CD4-positive, CD25-positive, alpha-beta regulatory T cell (primary cell): Measurements from ENCODE around the gene CCNY. TPM values are rescaled to one million over a fixed set of nuclear protein-coding genes. Genes with fewer than 3 reads are reported as not detected.

Experiments
- ATAC-seq, 2 donors: fragments of 150-1000 bp; cut with Tn5 transposase; one replicate each; pipeline ENCODE4 v1.10.0; 2021; ENCODE audit warnings: low read depth in 2 of 2, moderate number of reproducible peaks in 2 of 2, moderate library complexity in 1 of 2
- DNase-seq, 3 donors: peaks; one replicate each; pipeline versions ENCODE4 v3.0.0 to v3.0.0-alpha.2; 2012 to 2022; ENCODE audit warnings: mixed read lengths in 1 of 3
- H3K27ac ChIP-seq: one replicate; pipeline ENCODE4 v1.7.0; 2013; ENCODE audit warnings: mild to moderate bottlenecking, low read length; ENCODE audit not compliant: insufficient read depth, poor library complexity, severe bottlenecking
- H3K27me3 ChIP-seq: one replicate; pipeline ENCODE4 v1.7.0; 2013; ENCODE audit warnings: low read length; ENCODE audit not compliant: control insufficient read depth, insufficient read depth
- H3K36me3 ChIP-seq: one replicate; pipeline ENCODE4 v1.7.0; 2013; ENCODE audit warnings: mild to moderate bottlenecking, low read length, moderate library complexity; ENCODE audit not compliant: control insufficient read depth, insufficient read depth
- H3K4me1 ChIP-seq: 2 replicates; pipeline ENCODE4 v1.7.0; 2013; ENCODE audit warnings: mild to moderate bottlenecking, low read length; ENCODE audit not compliant: insufficient read depth, control insufficient read depth, poor library complexity, severe bottlenecking
- H3K4me3 ChIP-seq: one replicate; pipeline ENCODE4 v1.7.0; 2013; ENCODE audit warnings: low read depth, mild to moderate bottlenecking, low read length, moderate library complexity
- H3K9me3 ChIP-seq, 2 experiments: 1 replicate in 1 of 2; 2 replicates in 1 of 2; pipeline ENCODE4 v1.7.0; 2013; ENCODE audit warnings: low read length in 2 of 2, mild to moderate bottlenecking in 1 of 2, moderate library complexity in 1 of 2; ENCODE audit not compliant: control insufficient read depth in 2 of 2
- H3K27ac Mint-ChIP-seq, 3 donors: one replicate each; pipeline ENCODE4 v1.8.0; 2020 to 2022; ENCODE audit warnings: mild to moderate bottlenecking in 3 of 3, mixed read lengths in 3 of 3, moderate library complexity in 2 of 3
- H3K27me3 Mint-ChIP-seq: one replicate; pipeline ENCODE4 v1.8.0; 2022; ENCODE audit warnings: mild to moderate bottlenecking, mixed read lengths
- H3K36me3 Mint-ChIP-seq: one replicate; pipeline ENCODE4 v1.8.0; 2020; ENCODE audit warnings: mixed read lengths
- H3K4me1 Mint-ChIP-seq, 4 donors: one replicate each; pipeline ENCODE4 v1.8.0; 2020 to 2022; ENCODE audit warnings: mixed read lengths in 4 of 4, mild to moderate bottlenecking in 1 of 4
- H3K4me3 Mint-ChIP-seq, 4 donors: one replicate each; pipeline ENCODE4 v1.8.0; 2020 to 2022; ENCODE audit warnings: mild to moderate bottlenecking in 4 of 4, mixed read lengths in 4 of 4, moderate library complexity in 3 of 4
- H3K9me3 Mint-ChIP-seq, 7 donors: one replicate each; pipeline ENCODE4 v1.8.0; 2020 to 2022; ENCODE audit warnings: mixed read lengths in 7 of 7, mild to moderate bottlenecking in 3 of 7, moderate library complexity in 2 of 7
- polyA plus RNA-seq, 4 donors: library from polyadenylated mRNA; unstranded; fragments of 300-500 nt; fragmentation: Illumina TruSeq; gene quantifications; one replicate each; pipeline ENCODE4 v1.2.3, GENCODE V29; 2021
- total RNA-seq: library from RNA; stranded (reverse); gene quantifications from one replicate; pipeline ENCODE4 v1.2.3, GENCODE V29; 2022

The CCNY gene
- total and polyA plus RNA-seq, 5 donors from 2014 or later: 6.4 to 58.3 (median 13.1) TPM

DNA sequence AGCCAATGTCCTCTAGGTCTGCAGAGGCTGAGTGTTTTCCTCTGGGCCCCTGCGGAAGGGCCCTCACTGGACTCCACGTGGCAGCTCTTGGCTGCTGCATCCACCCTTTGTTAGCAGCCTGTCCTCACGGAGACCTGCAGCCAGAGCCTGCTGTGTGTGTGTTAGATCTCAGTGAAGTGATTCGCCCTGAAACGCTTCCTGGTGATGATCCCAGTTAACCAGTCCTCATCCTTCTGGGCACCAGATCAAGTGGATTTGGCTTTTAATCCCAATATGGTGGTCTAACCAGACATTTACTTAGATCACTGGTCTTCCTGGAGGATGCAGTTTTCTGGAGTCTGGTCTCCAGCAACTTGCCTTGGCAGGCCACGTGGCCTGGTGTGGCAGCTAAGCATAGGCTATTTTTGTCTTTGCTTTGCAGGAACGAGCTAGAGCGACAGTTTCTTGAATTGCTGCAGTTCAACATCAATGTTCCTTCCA is 229.3 kb downstream of the CCNY start:
- H3K4me3 ChIP-seq: no peak overlapping the region
- H3K27me3 ChIP-seq: no peaks in the 10 kb centered on the region
- Mint-ChIP-seq H3K4me3 (no peak overlapping the region), H3K27me3 (no peaks in the 10 kb centered on the region), H3K27ac (no peak overlapping the region), H3K4me1 (peaks cover 0 to 5% (median 4%) of the 10 kb centered on the region in 4 donors), H3K36me3 (peaks cover 22% of the 10 kb centered on the region), H3K9me3 (no peaks in the 10 kb centered on the region)
- H3K4me1 ChIP-seq: no peaks in the 10 kb centered on the region
- no peak overlapping the region for H3K27ac ChIP-seq
- DNase-seq (no peak), ATAC-seq (no peak)
- H3K9me3 ChIP-seq: no peaks in the 10 kb centered on the region
- H3K36me3 ChIP-seq: peaks cover 44% of the 10 kb centered on the region

DNA sequence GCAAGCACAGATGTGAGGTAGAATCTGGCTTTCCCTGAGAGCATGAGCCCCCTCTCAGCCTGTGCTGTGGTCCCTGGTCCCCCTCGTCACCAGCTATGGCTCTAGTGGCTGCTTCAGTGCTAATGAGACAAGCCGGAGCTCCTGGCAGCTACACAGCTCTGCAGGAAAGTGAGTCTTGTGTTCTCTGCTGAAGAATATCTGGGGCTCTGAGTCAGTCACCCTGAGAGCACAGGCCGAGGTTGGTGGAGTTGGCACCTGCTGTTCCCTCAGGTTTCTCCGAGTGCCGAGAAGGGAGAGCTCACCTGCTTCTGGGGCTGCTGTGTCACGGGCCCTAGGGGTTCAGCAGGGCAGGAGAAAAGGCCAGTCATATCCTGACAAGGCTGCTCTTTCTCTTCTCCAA is 231.6 kb downstream of the CCNY start:
- no peak for ATAC-seq
- Mint-ChIP-seq H3K9me3 (no peaks in the 10 kb centered on the region), H3K4me1 (peaks cover 0 to 14% (median 4%) of the 10 kb centered on the region in 4 donors), H3K27me3 (no peaks in the 10 kb centered on the region), H3K36me3 (peaks cover 22% of the 10 kb centered on the region), H3K27ac (no peak overlapping the region), H3K4me3 (no peak overlapping the region)
- H3K4me1 ChIP-seq: no peaks in the 10 kb centered on the region
- no peaks in the 10 kb centered on the region for H3K9me3 ChIP-seq
- no peaks in the 10 kb centered on the region for H3K27me3 ChIP-seq
- H3K27ac ChIP-seq: no peak overlapping the region
- H3K36me3 ChIP-seq: peaks cover 50% of the 10 kb centered on the region
- H3K4me3 ChIP-seq: no peak overlapping the region
- no peak for DNase-seq

DNA sequence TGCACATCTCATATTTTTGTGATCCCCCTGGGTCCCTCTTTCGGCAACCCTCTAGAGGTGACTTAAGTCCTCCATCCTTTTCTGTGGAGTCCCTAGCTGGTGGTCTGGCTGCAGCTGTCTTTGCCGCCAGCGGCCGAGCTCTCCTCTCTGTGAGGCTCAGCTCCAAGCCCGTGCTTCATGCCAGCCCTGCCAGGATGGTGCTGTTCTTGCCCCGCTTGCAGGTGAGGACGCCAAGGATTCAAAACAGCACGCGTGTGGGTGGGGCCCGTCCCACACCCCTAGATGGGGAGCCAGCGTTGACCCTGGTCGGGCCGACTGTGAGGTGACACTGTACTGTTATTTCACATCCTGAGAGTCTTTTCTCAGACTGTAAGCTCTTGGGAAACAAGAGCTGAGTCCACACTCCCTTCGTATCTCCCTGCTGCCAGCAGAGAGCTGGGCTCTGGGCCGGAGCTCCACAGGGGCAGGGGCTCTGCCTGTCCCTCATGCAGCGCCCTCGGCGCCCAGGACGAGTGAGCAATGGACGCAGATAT is 232.2 kb downstream of the CCNY start:
- Histone ChIP-seq H3K4me1 (no peaks in the 10 kb centered on the region), H3K9me3 (no peaks in the 10 kb centered on the region), H3K27ac (no peak overlapping the region), H3K36me3 (peaks cover 50% of the 10 kb centered on the region), H3K4me3 (no peak overlapping the region), H3K27me3 (no peaks in the 10 kb centered on the region)
- peak overlapping the region in 1 of 3 donors; percentile 14 for H3K27ac Mint-ChIP-seq
- no peaks in the 10 kb centered on the region for H3K9me3 Mint-ChIP-seq
- H3K4me1 Mint-ChIP-seq: peaks cover 0 to 10% (median under 1%) of the 10 kb centered on the region in 4 donors
- ATAC-seq: no peak
- H3K36me3 Mint-ChIP-seq: peaks cover 23% of the 10 kb centered on the region
- H3K27me3 Mint-ChIP-seq: no peaks in the 10 kb centered on the region
- no peak for DNase-seq
- H3K4me3 Mint-ChIP-seq: no peak overlapping the region

DNA sequence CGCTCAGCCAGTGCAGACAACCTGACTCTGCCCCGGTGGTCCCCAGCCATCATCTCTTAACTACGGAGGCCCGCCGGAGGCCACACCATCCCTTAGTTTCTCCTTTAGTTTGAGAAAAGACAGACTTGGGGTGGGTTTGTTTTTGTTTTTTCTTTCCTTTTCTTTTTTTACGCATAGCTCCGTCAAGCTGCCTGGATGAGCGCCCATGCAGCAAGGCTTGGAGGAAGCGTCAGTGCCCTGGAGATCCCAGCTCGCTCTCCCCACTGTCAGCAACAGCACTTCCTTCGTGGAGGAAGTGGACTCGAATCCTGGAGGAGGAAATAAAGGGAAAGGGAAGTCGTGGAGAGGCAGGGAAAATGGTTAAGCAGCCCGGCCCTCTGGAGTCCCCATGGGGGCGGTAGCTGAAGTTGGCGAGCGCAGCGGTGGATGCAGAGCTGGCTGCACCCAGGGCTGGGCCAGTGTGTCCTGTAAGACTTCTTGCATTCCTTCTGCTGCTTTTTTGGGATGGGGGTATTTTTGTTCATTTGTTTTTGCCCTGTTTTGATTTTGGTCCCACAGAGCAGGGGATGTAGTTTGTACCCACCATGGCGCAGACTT is 232.9 kb downstream of the CCNY start:
- no peaks in the 10 kb centered on the region for H3K9me3 Mint-ChIP-seq

DNA sequence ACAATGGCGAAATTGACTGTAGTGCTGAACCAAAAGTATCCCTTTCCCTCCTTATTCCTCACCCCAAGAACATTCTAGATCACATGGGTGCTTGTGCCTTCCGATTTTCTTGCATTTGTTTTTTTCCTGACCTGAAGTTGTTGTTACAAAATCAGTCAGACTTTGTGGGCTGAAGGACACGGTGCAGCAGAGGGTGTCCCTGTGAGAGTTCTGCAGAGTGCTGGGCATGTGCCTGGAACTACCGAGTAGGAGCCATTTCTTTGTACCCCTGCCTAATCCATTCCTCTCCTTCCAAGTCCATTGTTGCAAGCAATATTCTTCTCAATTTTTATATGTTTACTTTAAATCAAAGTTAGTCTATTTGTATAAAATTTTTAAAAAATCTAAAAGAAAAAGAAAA is 233.5 kb downstream of the CCNY start:
- Histone ChIP-seq H3K36me3 (peaks cover 50% of the 10 kb centered on the region), H3K27ac (no peak overlapping the region), H3K4me3 (no peak overlapping the region), H3K9me3 (no peaks in the 10 kb centered on the region), H3K4me1 (no peaks in the 10 kb centered on the region), H3K27me3 (no peaks in the 10 kb centered on the region)
- H3K27me3 Mint-ChIP-seq: no peaks in the 10 kb centered on the region
- no peak overlapping the region for H3K4me3 Mint-ChIP-seq
- DNase-seq (no peak), ATAC-seq (no peak)
- H3K9me3 Mint-ChIP-seq: peaks cover 0 to 1% (median 0%) of the 10 kb centered on the region in 7 donors
- peaks cover 0 to 10% (median 0%) of the 10 kb centered on the region in 4 donors for H3K4me1 Mint-ChIP-seq
- H3K27ac Mint-ChIP-seq: no peak overlapping the region
- H3K36me3 Mint-ChIP-seq: peaks cover 28% of the 10 kb centered on the region

More for the DNA sequence above, 232.9 kb downstream of the CCNY start:
- ATAC-seq (no peak), DNase-seq (no peak)
- Histone ChIP-seq H3K9me3 (no peaks in the 10 kb centered on the region), H3K27me3 (no peaks in the 10 kb centered on the region), H3K27ac (no peak overlapping the region), H3K4me1 (no peaks in the 10 kb centered on the region), H3K36me3 (peaks cover 50% of the 10 kb centered on the region), H3K4me3 (no peak overlapping the region)
- H3K4me3 Mint-ChIP-seq: no peak overlapping the region
- H3K36me3 Mint-ChIP-seq: peaks cover 28% of the 10 kb centered on the region
- H3K27me3 Mint-ChIP-seq: no peaks in the 10 kb centered on the region
- peaks cover 0 to 10% (median under 1%) of the 10 kb centered on the region in 4 donors for H3K4me1 Mint-ChIP-seq
- no peak overlapping the region for H3K27ac Mint-ChIP-seq

DNA sequence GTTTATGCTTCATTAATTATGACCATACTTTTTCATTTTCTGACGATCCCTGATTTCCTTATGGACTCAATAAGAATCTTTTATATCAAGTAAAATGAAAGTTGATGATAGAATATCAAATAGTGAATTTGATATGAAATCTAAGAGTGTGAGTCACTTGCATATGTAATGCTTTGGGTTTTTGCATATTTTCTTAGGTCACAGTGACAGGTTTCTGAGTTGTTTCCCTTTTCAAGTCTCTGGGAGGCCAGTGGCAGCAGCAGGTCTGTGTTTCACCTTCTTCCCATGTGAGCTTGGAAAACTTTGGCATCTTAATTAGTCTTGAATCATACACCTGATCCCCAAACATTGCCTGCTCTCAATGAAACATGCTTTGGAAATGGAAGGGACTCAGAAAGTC is 234.1 kb downstream of the CCNY start:
- H3K9me3 Mint-ChIP-seq: peaks cover 0 to 3% (median 0%) of the 10 kb centered on the region in 7 donors
- H3K4me3 Mint-ChIP-seq: no peak overlapping the region
- Histone ChIP-seq H3K4me1 (no peaks in the 10 kb centered on the region), H3K9me3 (no peaks in the 10 kb centered on the region), H3K4me3 (no peak overlapping the region), H3K27ac (no peak overlapping the region), H3K36me3 (peaks cover 46% of the 10 kb centered on the region), H3K27me3 (no peaks in the 10 kb centered on the region)
- no peaks in the 10 kb centered on the region for H3K27me3 Mint-ChIP-seq
- peaks cover 31% of the 10 kb centered on the region for H3K36me3 Mint-ChIP-seq
- peaks cover 0 to 10% (median 0%) of the 10 kb centered on the region in 4 donors for H3K4me1 Mint-ChIP-seq
- ATAC-seq (no peak), DNase-seq (no peak)
- no peak overlapping the region for H3K27ac Mint-ChIP-seq

DNA sequence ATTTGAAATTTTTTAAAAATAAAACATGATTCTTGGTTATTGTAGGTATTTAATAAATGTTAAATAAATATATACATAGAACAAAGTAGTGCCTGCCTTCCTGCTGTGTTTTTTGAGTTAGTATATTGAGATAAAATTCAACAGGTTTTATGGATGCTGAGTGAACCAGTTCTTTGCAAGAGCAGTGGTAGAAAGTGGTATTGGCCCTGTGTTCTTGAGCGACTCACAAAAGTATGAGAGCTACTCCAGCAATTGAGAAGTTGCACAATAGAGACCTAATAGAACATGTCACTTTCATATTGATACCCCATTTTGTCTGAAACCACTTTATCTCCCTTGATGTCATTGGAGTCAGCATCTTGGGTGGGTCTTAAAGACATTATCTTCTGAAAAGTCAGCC is 236.3 kb downstream of the CCNY start:
- Histone ChIP-seq H3K4me3 (no peak overlapping the region), H3K36me3 (peaks cover 32% of the 10 kb centered on the region), H3K9me3 (no peaks in the 10 kb centered on the region), H3K27ac (no peak overlapping the region), H3K27me3 (no peaks in the 10 kb centered on the region), H3K4me1 (no peaks in the 10 kb centered on the region)
- H3K4me1 Mint-ChIP-seq: peaks cover 0 to 10% (median 0%) of the 10 kb centered on the region in 4 donors
- H3K27ac Mint-ChIP-seq: no peak overlapping the region
- no peak for ATAC-seq
- no peak for DNase-seq
- no peak overlapping the region for H3K4me3 Mint-ChIP-seq
- peaks cover 21% of the 10 kb centered on the region for H3K36me3 Mint-ChIP-seq
- H3K9me3 Mint-ChIP-seq: peaks cover 0 to 4% (median 0%) of the 10 kb centered on the region in 7 donors
- no peaks in the 10 kb centered on the region for H3K27me3 Mint-ChIP-seq

DNA sequence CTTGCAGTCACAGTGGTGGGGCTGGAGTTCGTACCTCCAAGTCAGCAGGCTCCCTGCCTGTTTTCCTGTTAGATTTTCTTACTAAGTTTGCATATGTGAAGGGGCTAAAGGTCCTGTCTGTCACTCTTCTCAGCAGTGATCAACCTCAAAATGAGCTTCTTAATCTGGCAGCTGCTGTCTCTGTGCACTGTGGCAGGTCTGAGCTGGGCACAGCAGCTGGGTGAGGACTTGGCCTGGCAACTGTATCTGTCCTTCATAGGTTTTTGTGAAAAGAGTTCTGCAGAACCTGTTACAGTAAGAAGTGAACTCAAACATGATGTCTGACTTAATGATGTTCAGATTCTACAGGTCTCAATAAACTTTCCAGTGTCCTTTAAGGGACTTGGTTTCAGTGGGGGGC is 237.5 kb downstream of the CCNY start:
- H3K4me3 ChIP-seq: no peak overlapping the region
- Mint-ChIP-seq H3K27me3 (no peaks in the 10 kb centered on the region), H3K4me1 (peaks cover 0 to 10% (median 0%) of the 10 kb centered on the region in 4 donors), H3K9me3 (peaks cover 0 to 7% (median 0%) of the 10 kb centered on the region in 7 donors), H3K27ac (peak overlapping the region in 1 of 3 donors; percentile 38), H3K36me3 (peaks cover 21% of the 10 kb centered on the region), H3K4me3 (no peak overlapping the region)
- ATAC-seq (no peak), DNase-seq (no peak)
- no peak overlapping the region for H3K27ac ChIP-seq
- no peaks in the 10 kb centered on the region for H3K4me1 ChIP-seq
- peaks cover 21% of the 10 kb centered on the region for H3K36me3 ChIP-seq
- no peaks in the 10 kb centered on the region for H3K9me3 ChIP-seq
- H3K27me3 ChIP-seq: no peaks in the 10 kb centered on the region
